8988T (cell line): ENCODE data around the gene CAB39.

ENCODE experiments used
- DNase-seq: peaks from one replicate; pipeline ENCODE4 v3.0.0; 2011

The CAB39 gene

DNA sequence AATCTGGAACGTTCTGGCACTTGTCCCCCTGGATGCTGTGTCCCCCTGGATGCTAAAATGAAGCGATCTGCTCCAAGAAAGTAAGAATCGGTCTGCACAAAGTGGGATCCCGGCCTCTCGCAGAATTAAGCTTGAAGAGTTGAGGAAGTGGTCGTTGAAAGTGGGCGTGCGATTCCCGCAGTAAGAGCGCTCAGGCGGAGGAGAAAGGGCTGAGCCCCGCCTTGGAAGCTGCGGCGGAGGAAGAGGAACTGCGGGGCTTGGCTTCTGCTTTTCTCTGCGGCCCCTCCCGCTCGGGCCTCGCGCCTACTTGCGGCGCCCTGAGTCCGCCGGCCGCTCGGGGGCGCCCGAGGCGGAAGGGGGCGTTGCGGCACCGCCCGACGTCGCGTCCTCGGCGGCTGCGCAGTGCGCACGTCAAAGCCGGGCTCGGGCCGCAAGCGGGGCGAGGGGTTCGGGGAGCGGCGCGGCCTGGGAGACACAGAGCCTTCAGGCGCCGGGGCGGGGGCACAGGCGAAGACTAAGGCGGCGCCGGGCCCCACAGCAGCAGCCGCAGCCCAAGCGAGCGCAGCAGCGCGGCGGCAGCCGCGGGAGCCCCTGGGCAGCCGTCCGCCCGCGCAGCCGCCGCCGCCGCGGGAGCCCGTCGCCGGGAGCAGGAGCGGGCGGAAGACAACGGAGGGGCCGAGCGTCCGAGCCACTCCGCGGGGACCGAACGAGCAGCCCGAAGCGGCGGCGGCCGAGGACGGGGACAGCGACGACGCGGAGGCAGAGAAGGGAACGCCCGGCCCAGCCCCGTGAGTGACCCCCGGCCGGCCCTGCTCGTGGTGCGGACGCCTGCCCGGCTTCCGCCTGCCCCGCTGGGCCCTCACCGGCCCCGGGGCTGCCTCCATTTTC, at the start of gene CAB39:
Gene CAB39, plus strand, starts transcription at position 400 of the 888 bp plus-strand sequence. CDS start 47,160 bp downstream, outside the sequence.
- DNase-seq, result peak; percentile 89

DNA sequence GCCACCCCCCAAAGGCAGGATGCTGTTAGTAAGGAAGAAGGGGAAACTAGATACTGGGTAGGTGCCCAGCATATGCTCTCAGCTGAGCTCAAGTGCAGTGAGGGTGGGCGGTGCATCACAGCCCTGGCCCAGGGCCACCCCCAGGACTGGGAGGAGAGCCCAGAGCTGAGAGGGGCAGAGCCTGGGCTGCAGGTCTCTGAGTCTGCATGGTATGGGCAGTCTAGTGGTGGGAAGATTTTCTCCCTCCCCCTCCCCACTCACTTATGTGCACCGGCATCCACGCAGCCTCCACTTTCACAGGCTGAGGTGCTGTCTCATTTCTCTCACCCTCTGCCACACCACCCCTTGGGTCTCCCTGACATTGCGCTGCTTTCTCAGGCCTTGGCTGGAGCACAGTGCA, 48.5 kb upstream of the CAB39 start:
- DNase-seq, result no peak

DNA sequence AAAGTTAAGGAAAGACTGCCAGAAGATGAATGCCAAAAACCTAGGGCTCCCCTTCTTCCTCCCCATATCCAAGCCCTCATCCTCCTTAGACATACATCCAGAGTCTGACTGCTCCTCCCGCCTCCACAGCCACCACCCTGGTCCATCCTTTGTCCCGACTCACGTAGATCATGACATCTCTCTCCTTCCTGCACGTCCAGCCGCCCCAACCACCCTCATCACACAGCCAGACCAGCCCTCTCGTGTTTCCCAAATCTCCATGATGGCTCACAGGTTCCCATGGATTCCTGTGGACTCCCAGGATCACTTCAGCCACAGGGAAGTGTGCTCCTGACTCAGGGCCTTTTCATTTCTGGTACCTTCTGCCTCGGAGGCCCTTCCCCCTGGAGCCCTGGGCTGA, 47.8 kb upstream of the CAB39 start:
- no peak for DNase-seq

DNA sequence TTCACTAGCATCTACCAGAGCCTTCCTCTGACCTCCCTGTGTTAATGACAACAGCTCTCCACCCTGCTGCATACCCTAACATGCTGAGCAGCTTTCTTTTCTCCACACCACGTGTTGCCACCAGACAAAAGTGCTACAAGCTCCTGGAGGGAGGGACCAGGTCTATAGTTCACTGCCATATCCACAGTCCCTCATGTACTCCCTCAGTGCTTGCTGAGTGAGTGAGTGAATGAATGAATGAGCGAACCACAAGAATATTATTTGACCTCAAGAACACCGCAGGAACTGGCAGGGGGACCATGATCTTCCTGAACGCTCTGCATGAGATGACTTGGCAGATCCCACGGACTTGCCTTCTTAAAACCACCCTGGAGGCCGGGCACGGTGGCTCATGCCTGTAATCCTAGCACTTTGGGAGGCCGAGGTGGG, 47.4 kb upstream of the CAB39 start:
- no peak for DNase-seq

DNA sequence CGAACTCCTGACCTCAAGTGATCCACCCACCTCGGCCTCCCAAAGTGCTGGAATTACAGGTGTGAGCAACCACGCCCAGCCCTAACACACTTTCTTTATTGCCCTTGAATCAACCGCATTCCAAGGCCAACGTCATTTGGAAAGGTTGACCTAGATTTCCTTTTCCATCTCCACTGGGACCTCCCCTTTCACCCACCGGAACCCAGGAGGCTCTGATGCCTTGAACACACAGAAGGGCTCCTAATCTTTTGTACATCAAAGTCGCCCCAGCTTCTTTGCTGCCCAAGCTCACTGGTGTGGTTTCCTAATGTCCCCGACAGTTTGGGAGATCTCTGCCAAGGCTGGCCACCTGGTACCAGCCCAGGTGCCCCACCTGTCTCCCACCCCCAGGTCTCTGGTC, 46.2 kb upstream of the CAB39 start:
- DNase-seq, result no peak

DNA sequence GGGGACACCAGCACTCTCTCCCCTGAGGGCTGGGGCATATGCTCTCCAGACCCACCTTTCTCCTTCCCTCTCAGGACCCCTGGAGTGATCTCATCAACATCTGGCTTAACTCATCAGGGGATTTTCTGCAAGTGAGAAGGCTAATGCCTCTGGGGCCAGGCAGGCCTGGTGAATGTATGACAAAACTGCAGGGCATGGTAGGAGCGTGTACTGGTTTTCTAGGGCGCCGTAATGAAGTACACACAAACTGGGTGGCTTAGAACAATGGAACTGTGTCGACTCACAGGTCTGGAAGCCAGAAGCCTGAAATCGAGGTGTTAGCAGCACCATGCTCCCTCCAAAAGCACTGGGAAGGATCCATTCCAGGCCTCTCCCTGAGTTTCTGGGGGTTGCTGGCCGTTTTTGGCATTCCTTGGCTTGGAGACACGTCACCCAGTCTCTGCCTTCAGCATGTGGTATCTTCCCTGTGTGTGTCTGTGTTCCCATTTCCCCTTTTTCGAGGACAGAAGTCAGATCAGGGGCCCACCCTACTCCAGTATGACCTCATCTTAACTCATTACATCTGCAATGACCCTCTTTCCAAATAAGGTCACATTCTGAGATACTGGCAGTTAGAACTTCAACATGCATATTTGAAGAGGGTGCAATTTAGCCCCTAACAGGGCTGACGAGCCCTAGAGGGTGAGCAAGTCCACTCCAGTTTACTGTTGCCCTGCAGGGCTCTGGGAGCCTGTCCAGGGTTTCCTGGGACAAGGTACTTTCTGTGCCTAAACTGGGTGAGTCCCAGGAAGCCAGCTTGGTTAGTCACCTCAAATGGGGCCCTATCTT, 45.5 kb upstream of the CAB39 start:
- no peak for DNase-seq

DNA sequence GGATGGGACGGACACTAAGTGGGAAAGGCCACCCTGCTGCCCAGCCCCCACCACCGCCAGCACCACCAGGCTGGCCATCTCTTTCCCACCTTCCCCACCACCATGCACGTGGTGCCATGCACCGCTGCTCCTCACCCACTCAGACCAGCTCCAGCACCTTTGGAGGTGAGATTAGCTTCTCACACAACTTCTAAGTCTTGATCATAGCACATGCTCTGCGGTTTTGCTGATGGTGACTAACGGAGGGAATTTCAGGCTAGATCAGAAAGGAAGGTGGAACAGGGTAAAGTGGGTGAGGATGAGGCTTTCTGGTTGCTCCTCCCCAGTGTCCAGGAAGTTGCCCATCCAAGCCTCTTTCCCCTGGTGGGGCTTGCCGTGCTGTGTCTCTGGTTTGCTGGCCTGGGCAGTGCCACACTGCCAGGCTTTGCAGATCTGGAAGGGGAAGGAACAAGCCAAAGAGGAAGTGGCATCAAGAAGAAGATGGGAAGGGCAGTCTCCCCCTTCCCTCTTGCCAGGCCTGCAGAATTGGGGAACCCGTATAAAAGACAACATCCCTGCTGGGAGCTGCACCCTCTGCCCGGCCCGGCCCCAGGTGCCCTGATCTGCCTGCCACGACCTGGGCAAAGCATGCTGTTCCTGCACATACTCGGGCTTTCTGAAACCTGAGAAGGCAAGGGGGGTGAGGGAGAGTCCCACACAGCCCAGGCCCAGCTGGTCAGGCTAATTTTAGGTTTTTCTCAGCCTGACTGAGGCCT, 44.3 kb upstream of the CAB39 start:
- DNase-seq, result no peak

DNA sequence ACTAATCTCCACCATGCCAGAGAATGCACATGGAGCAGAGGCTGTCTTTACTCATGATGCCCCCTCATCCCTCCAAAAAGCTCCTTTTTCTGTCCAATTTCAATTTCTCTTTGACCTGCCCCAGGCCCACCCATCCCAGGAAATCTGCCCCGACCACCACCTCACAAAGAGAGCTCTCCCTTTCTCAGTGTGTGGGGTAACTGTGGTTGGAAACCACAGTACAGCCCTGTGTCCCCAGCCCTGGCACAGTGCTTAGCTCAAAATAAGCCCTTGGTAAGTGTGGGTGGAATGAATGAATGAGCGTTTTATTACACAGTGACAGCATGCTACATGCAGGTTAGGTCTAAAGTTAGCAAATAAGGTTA, 43.7 kb upstream of the CAB39 start:
- no peak for DNase-seq

DNA sequence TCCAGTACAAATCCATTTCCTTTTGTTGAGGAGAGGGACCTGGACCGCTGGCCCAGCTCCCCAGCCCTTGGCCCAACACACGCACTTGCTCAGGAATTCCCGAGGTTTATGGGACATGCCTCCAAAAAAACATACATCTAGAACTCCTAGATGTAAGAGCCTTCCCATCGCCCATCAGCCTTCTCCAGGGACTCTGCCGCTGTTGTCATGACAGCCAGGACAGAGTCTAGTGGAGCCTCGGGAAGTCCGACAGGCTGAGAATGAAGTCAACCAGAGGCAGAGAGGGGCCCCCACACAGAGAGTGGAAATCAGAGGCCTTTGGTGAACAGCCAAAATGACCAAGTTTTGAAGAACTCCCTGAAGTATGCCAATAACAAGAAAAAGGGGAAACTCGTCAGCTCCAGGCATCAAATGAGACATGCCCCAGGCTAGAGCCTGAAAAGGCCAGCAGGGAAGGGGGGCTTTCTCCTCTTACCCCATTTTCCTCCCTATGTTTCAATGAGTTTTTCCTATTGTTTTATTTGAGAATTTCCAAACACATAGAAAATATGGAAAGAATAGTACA, 43.2 kb upstream of the CAB39 start:
- no peak for DNase-seq

DNA sequence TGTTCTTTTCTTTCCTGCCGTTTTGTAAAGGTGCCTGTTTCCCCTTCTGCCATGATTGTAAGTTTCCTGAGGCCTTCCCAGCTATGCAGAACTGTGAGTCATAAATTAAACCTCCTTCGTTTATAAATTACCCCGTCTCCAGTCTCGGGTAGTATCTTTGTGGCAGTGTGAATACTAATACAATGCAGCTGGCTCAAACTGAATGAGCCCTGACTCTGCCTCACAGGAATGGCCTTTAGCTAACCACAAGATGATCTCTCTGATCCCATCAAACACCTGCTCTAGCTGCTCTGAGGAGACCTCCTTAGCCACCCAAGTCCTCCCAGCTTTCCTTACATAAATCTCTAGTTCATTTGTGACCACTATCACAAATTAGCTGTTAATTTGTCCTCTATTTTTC, 41.5 kb upstream of the CAB39 start:
- DNase-seq, result no peak

DNA sequence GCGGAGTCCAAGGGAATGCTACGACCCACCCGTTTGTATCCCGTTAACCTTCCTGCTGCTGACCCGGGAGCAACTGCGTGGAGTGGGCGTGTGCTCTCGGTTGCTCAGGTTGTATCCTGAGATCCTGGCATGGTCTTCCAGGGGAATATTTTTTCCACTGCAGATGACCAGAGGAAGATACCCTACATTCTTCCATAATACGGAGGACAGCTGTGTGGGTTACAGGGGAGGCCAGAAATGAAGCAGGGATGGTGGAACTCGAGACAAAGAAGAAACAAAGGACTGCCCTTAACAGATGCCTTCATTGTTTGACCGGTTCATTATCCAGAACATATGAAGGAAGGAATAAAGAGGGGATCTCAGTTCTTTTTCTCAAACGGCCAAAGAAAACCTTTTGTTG, 39.8 kb upstream of the CAB39 start:
- DNase-seq, result no peak

DNA sequence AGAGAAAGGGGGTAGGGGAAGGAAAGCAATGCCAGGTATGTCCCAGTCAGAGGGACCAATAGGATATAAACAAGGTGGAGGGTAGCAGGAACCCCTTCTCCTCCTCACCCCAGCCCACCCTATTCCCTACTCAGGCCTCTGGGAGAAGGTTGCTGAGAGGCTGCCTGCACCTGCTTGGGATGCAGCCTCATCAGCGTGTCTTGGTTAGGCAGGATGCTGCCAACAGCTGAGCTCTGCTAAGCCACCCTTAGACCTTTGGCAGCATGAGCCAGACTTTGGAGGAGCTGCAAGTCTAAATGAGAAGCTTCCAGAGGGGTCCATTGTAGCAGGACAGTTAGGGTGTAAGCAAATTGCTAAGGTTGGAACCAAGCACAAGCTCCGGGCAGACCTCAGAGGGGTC, 38.2 kb upstream of the CAB39 start:
- DNase-seq, result no peak

DNA sequence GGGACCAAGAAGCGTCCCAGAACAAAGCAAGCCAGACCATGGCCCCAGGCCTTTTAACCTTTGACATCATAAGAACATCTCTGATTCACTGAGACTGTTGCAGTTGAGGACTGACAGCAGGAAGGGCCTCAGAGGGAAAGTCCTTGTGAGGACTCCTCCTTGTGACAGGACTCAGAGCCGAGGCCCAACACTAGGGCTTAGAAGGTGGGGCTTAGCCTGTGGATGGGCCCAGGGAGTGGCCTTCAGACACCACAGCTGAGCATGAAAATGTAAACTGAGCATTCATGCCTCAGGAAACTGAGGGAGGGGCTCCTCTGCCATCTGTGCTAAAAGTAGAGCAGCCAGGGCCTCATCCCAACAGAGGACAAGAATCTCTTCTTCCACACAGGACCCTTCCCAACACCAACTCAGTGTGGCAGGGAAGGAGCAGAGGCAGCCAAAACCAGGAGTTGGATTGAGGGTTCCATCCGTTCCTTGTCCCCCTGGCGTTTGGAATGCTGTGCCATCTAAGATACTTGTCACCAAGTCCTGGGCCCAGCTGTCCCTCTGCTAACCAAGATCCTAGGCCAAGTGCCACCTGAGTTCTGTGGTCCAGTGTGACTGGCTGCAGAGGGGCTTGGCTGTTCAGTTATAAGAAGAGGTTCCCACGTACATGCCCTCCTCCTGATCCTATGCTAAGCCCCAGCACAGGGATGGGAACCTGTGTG, 37.5 kb upstream of the CAB39 start:
- DNase-seq, result no peak

DNA sequence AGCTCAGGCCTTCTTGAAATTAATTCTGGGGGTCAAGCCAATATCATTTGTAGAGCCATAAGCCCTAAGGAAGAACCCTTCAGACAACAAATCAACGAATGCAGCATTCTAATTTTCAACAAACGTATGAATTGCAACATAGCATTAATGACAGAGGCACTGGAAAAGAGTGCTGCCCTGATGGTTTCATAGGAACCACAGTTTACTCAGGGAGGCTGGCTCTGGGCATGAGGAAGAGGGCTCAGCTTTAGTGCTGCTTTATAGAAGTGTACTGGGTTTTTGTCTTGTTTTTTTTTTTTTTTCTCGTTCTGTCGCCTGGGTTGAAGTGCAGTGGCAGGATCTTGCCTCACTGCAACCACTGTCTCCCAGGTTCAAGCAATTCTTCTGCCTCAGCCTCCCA, 36.1 kb upstream of the CAB39 start:
- no peak for DNase-seq

DNA sequence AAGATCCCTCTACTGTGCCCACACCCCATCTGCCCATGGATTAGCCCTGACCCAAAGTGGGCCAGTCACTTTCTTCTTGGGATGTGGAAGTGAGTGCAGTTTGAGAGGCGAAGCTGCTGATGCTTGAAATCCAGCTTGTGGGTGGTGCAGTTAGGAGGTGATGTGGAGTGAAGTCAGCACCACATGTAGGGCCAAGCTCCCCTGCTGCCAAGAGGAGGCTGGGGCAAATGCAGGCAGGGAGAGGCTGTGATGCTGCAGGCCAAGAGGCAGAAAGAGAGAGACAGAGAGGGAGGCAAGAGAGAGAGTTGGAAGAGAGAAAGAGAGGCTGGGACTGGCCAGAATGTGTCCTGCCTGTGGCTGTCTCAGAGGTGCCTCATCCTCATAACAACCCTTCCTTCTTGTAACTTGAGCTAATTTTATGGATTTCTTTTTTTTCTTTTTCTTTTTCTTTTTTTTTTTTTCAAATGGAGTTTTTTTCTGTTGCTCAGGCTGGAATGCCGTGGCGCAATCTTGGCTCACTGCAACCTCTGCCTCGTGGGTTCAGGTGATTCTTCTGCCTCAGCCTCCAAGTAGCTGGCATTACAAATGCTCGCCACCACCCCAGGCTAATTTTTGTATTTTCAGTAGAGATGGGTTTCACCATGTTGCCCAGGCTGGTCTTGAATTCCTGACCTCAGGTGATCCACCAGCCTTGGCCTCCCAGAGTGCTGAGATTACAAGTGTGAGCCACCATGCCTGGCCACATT, 35.3 kb upstream of the CAB39 start:
- no peak for DNase-seq

DNA sequence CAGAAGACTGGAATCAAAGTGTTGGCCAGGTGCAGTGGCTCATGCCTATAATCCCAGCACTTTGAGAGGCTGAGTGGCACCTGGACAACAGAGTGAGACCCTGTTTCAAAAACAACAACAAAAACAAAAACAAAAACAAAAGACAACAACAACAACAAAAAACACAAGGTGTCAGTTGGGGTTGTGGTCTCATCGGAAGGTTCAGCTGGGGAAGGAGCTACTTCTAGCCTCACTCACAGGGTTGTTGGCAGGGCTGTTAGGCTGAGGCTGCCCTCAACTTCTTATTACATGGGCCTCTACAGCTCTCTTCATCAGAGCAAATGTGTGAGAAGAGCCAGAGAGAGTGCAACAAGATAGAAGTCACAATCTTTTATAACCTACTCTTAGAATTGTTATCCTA, 34.6 kb upstream of the CAB39 start:
- no peak for DNase-seq

DNA sequence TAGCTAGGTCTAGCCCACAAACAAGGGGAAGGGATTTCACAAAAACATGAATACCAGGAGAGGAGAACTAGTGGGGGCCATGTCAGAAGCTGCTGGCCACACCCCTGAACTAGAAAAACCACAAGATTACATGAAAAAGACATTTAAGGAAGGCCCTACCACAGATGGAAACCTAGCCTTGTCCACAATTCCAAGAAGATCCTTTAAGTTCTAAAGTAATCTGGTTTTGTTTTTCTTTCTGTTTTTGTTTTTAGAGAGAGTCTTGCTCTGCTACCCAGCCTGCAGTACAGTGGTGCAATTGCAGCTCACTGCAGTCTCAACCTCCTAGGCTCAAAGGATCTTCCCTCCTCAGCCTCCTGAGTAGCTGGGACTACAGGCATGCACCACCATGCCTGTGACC, 34.2 kb upstream of the CAB39 start:
- DNase-seq, result no peak

DNA sequence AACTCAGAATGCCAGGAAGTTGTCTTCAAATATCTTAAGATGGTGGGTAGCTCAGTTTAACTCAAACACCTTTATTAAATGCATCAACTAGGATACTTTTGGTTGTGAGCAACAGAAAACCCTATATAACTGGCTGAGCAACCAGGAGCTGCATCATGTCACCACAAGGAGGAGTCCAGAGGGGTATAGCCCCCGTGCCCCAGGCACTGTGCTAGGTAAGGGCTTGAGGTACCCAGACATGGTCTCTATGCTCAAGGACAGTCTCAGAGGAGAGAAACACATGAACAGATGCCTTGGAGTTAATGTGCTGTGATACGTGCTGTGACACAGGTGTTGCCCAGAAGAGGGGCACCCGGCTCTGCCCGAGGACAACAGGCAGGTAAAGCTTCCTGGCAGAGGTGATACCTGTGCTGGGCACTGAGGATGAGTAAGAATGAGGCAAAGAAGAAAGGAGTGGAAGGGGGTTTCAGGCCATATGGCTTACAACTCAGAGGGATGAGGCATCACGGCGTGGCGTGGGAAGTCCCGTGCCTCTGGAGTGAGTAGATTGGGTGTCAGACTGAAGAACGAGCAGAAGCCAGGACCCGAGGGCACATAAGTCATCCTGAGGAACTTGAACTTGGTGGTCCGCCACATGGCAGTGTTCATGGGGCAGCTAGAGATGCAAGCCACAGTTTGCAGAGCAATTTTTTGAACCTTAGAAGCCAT, 32.0 kb upstream of the CAB39 start:
- no peak for DNase-seq

DNA sequence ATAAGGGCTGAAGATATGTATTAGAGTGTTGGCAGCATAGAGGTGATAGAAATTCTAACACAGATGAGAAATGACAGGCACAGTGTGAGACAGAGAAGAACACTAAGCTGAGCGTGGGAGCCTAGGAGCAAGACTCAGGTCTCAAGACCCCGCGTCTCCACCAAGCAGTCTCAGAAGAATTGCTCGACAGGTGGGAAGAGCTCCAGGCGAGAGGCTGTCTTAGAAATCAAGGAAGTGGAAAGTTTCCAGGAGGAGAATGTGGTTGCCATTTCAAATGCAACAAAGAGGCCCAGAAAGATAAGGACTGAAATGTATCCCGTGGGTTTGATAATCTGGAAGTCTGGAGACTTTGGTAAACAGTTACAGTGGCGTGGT, 31.5 kb upstream of the CAB39 start:
- DNase-seq, result no peak

DNA sequence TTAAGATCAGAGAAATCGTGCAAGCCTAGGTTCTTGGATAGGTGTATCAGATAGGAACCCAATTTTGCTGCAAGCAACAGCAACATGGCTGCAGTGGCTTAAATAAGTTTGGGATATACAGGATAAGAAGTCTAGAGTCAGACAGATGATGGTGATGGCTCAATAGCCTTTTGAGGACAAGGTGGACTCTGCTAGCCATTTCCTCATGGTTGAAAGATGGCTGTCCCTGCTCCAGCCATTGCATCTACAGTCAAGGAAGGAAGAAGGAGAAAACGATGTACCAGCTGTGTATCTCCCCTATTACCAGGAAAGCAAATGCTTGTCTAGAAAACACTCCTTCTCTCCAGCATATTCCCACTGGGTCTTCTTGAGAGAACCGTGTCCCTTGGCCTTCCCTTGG, 30.1 kb upstream of the CAB39 start:
- DNase-seq, result no peak
